OCI-LY7 (cell line): ENCODE measurements around the gene COL4A1. TPM values are rescaled to one million over a fixed set of nuclear protein-coding genes. Genes with fewer than 3 reads are reported as not detected.

ENCODE experiments used
- BruUV-seq: library from RNA; stranded (reverse); fragments of 400-500 nt; replicated peaks from 2 replicates; lab custom pipeline; 2021; lab: Mats Ljungman, UMichigan
- CTCF ChIA-PET: fragments of 300-600 bp; sonication (Branson Sonifier 250); formaldehyde crosslinking; loops from one replicate; lab custom pipeline; 2022; ENCODE audit warnings: antibody characterized with exemption; ENCODE audit not compliant: unreplicated experiment; lab: Charles Lee
- POLR2A ChIA-PET: fragments of 300-600 bp; sonication (Branson Sonifier 250); formaldehyde crosslinking; loops from one replicate; lab custom pipeline; 2022; ENCODE audit warnings: antibody characterized with exemption; lab: Charles Lee
- DNase-seq: peaks from one replicate; pipeline ENCODE4 v3.0.0-alpha.2; 2015; ENCODE audit warnings: low spot score
- H2AFZ ChIP-seq: fragments of 200-600 bp; sonication (generic), shearing (Covaris generic); 2 replicates; pipeline ENCODE4 v1.6.1; 2014; ENCODE audit warnings: mild to moderate bottlenecking, antibody characterized with exemption, low read length, moderate library complexity
- H3K27ac ChIP-seq: fragments of 200-600 bp; sonication (generic); 2 replicates; pipeline ENCODE4 v1.5.1; 2014; ENCODE audit warnings: mixed run types, low read depth, mild to moderate bottlenecking, moderate library complexity, low read length, inconsistent platforms; ENCODE audit not compliant: poor library complexity, severe bottlenecking
- H3K36me3 ChIP-seq: fragments of 200-600 bp; sonication (generic); 2 replicates; pipeline ENCODE4 v1.6.1; 2014; ENCODE audit warnings: mild to moderate bottlenecking, antibody characterized with exemption, low read length, moderate library complexity, mixed read lengths; ENCODE audit not compliant: insufficient read depth
- H3K4me1 ChIP-seq: fragments of 200-600 bp; sonication (generic); 2 replicates; pipeline ENCODE4 v1.5.1; 2014; ENCODE audit warnings: mild to moderate bottlenecking, low read length; ENCODE audit not compliant: insufficient read depth, poor library complexity, severe bottlenecking
- H3K4me2 ChIP-seq: fragments of 200-600 bp; sonication (generic); 2 replicates; pipeline ENCODE4 v1.6.1; 2014; ENCODE audit warnings: mild to moderate bottlenecking, low read length
- H3K4me3 ChIP-seq: fragments of 200-600 bp; sonication (generic); 2 replicates; pipeline ENCODE4 v1.5.1; 2014; ENCODE audit warnings: mild to moderate bottlenecking, low read depth, low read length; ENCODE audit not compliant: poor library complexity, severe bottlenecking
- H3K79me2 ChIP-seq: fragments of 200-600 bp; sonication (generic); 2 replicates; pipeline ENCODE4 v1.6.1; 2016; ENCODE audit warnings: low read depth, mild to moderate bottlenecking, low read length, moderate library complexity, mixed read lengths; ENCODE audit not compliant: insufficient read depth
- H3K9me2 ChIP-seq: fragments of 200-600 bp; sonication (generic); 2 replicates; pipeline ENCODE4 v1.6.1; 2016; ENCODE audit warnings: mild to moderate bottlenecking, low read length, mixed read lengths; ENCODE audit not compliant: insufficient read depth
- H3K9me3 ChIP-seq: fragments of 200-600 bp; sonication (generic); 2 replicates; pipeline ENCODE4 v1.6.1; 2014; ENCODE audit warnings: mild to moderate bottlenecking, mixed run types, low read length, mixed read lengths
- H4K20me1 ChIP-seq: fragments of 200-600 bp; sonication (generic); 2 replicates; pipeline ENCODE4 v1.6.1; 2014; ENCODE audit warnings: mild to moderate bottlenecking, antibody characterized with exemption, low read length, moderate library complexity, mixed read lengths; ENCODE audit not compliant: insufficient read depth
- EZH2phosphoT487 ChIP-seq: fragments of 200-600 bp; sonication (generic); IDR thresholded peaks from 2 replicates; pipeline ENCODE4 v1.6.1; 2018; ENCODE audit warnings: low read depth, borderline replicate concordance, mild to moderate bottlenecking, mixed run types, antibody characterized with exemption, low read length, moderate library complexity, mixed read lengths
- intact Hi-C: fragments of 100-400 bp; cut with micrococcal nuclease; formaldehyde crosslinking; loops from one replicate; pipeline ENCODE4 v1.10.0; 2022; ENCODE audit not compliant: unreplicated experiment
- total RNA-seq, 2 experiments: library from RNA; depleted of rRNA in 1 of 2; stranded (reverse); fragments of >200 nt in 1 of 2; shearing (Covaris generic) in 1 of 2; gene quantifications; 2 replicates each; pipeline ENCODE4 v1.2.3, GENCODE V29; 2014 to 2022
- TF ChIP-seq, protein P1 (sequence below): fragments of 200-600 bp; sonication (generic); conservative IDR thresholded peaks from 2 replicates; pipeline ENCODE4 v1.5.1; 2014; ENCODE audit warnings: mild to moderate bottlenecking, antibody characterized with exemption, low read length, moderate library complexity, mixed read lengths

COL4A1 gene
- total RNA-seq, 2 experiments from 2014 or later = 0.06 TPM; not detected in 1

DNA sequence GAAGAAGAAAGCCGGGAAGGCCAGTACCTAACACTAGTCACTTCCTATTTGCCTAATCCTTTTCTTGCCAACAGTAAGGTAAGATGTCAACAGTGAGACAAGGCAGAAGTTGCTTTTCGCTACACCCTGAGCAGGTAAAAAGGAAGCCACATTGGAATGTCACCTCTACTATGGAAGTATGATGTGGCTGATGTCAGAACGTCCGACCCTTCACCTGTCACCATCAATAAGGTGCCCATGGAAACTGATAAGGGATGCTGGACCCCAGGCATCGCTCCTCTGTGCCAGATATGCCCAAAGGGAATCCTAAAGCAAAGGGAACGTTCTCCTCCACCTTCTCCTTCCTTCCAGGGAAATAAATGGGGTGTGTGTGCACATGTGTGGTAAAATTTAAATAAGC, 34.3 kb downstream of the COL4A1 start:
- Histone ChIP-seq H3K79me2 (no peaks in the 10 kb centered on the region), H3K36me3 (no peaks in the 10 kb centered on the region), H2AFZ (no peak overlapping the region), H3K9me2 (no peaks in the 10 kb centered on the region), H3K27ac (no peak overlapping the region), H4K20me1 (no peaks in the 10 kb centered on the region), H3K4me2 (no peak overlapping the region), H3K9me3 (no peaks in the 10 kb centered on the region), H3K4me1 (no peaks in the 10 kb centered on the region), H3K4me3 (no peak overlapping the region)
- POLR2A ChIA-PET = no interaction called here
- no peak for DNase-seq
- BruUV-seq = no TSS peak
- CTCF ChIA-PET = no interaction called here
- intact Hi-C loops = no loop called here
- TF ChIP-seq EZH2phosphoT487 = no peak

DNA sequence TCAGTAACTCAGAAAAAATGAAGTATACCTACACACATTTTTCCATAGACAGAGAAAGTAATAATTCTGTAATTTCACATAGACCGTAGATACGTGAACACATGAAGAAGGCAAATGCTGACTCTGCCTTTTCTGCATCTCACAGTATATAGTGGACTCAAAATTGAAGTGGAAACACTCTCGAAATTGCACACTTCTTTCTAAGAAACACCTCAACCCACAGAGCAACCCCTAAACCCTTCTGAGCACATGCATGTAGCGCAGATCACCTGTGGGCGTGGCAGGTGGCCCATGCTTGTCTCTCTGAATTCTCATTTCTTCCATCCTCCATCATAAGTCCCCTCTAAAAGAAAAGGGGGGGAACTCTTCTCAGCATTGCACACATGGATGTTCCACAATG, 34.7 kb downstream of the COL4A1 start:
- TF ChIP-seq, protein P1, sequence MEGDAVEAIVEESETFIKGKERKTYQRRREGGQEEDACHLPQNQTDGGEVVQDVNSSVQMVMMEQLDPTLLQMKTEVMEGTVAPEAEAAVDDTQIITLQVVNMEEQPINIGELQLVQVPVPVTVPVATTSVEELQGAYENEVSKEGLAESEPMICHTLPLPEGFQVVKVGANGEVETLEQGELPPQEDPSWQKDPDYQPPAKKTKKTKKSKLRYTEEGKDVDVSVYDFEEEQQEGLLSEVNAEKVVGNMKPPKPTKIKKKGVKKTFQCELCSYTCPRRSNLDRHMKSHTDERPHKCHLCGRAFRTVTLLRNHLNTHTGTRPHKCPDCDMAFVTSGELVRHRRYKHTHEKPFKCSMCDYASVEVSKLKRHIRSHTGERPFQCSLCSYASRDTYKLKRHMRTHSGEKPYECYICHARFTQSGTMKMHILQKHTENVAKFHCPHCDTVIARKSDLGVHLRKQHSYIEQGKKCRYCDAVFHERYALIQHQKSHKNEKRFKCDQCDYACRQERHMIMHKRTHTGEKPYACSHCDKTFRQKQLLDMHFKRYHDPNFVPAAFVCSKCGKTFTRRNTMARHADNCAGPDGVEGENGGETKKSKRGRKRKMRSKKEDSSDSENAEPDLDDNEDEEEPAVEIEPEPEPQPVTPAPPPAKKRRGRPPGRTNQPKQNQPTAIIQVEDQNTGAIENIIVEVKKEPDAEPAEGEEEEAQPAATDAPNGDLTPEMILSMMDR = no peak
- Histone ChIP-seq H3K79me2 (no peaks in the 10 kb centered on the region), H3K27ac (no peak overlapping the region), H2AFZ (no peak overlapping the region), H4K20me1 (no peaks in the 10 kb centered on the region), H3K4me2 (no peak overlapping the region), H3K9me2 (no peaks in the 10 kb centered on the region), H3K36me3 (no peaks in the 10 kb centered on the region), H3K9me3 (no peaks in the 10 kb centered on the region), H3K4me3 (no peak overlapping the region), H3K4me1 (no peaks in the 10 kb centered on the region)
- ChIA-PET CTCF (no interaction called here), POLR2A (no interaction called here)
- intact Hi-C loops = no loop called here
- DNase-seq = no peak
- no TSS peak for BruUV-seq

DNA sequence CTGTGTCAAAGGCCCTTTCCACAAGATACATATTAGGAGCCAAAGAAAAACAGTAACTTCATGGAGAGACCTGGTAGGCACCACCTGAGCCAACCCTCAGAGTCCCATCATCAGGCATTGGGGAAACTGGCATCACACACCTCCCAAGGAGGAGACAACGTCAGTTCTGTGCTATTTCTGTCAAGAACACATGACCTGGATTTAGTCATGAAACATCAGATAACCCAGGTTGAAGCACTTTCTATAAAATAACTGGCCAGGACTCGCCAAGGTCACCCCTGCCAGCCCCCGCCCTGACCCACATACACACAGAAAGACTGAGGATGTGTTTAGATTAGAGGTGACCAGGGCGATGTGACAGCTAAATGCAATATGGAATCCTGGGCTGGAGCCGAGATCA, 35.6 kb downstream of the COL4A1 start:
- H4K20me1 ChIP-seq = no peaks in the 10 kb centered on the region
- H3K27ac ChIP-seq = no peak overlapping the region
- no peak overlapping the region for H3K4me2 ChIP-seq
- H3K4me1 ChIP-seq = no peaks in the 10 kb centered on the region
- ChIA-PET POLR2A (no interaction called here), CTCF (no interaction called here)
- no peak overlapping the region for H3K4me3 ChIP-seq
- H2AFZ ChIP-seq = no peak overlapping the region
- no peak for DNase-seq
- intact Hi-C loops = no loop called here
- no peaks in the 10 kb centered on the region for H3K79me2 ChIP-seq
- no peaks in the 10 kb centered on the region for H3K9me2 ChIP-seq
- no peaks in the 10 kb centered on the region for H3K9me3 ChIP-seq
- BruUV-seq = no TSS peak
- no peaks in the 10 kb centered on the region for H3K36me3 ChIP-seq
- TF ChIP-seq, protein P1 = no peak
- no peak for TF ChIP-seq EZH2phosphoT487
